GM12874 (cell line): ENCODE measurements around the gene DCAF6.

ENCODE experiments used
- CTCF ChIP-seq: IDR thresholded peaks from 2 replicates; pipeline ENCODE4 v1.5.1; 2011; ENCODE audit warnings: low read depth, mild to moderate bottlenecking, control low read depth, low read length, moderate library complexity; ENCODE audit not compliant: insufficient read depth

DCAF6 gene

GRCh38 chr1:167913895-167914496, 22.5 kb upstream of the DCAF6 start, which contains the start of gene ADCY10:
TSS of gene ADCY10 (minus strand) at chr1:167914134. CDS start at chr1:167905140, 8,994 bp downstream.
- no peak for TF ChIP-seq CTCF

DNA sequence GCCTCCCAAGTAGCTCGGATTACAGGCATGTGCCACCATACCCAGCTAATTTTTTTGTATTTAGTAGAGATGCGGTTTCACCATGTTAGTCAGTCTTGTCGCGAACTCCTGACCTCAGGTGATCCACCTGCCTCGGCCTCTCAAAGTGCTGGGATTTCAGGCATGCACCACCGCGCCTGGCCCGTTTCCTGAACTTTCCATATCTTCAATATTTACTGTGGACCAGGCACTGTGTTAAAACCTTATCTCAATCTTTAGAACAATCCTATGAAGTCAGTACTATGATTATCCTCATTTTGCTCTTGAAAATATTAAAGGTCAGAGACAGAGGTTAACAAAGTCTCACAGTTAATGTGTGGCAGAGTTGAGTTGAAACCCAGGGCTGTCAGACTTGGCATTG, 20.9 kb upstream of the DCAF6 start:
- TF ChIP-seq CTCF: no peak

DNA sequence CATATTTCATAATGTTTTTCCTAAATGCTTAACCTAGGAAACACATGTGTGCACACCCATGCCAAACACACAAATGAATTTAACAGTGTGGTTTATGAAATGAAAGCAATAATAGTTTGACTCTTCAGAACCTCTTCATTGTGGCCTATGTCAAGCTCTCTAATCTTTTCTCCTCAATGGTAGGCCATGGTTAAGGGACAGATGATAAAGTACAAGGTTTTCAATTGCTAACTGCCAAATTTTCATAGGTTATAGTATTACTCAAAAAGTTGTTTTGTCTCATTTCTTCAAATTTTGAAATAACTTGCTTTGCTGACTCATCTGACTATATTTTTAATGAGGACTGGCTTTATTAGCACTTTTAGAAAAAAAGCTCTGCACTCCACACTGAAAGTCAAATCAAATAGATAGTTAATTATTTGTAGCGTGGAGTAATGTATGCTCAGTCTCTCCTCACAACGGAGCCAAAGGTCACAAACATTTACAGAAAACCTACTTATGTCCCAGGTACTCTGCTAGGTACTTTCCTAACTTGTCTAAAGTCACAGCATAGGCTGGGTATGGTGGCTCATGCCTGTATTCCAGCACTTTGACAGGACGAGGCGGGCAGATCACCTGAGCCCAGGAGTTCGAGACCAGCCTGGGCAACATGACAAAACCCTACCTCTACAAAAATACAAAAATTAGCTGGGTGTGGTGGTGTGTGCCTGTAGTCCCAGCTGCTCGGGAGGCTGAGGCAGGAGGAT, 19.5 kb upstream of the DCAF6 start:
- no peak for TF ChIP-seq CTCF

DNA sequence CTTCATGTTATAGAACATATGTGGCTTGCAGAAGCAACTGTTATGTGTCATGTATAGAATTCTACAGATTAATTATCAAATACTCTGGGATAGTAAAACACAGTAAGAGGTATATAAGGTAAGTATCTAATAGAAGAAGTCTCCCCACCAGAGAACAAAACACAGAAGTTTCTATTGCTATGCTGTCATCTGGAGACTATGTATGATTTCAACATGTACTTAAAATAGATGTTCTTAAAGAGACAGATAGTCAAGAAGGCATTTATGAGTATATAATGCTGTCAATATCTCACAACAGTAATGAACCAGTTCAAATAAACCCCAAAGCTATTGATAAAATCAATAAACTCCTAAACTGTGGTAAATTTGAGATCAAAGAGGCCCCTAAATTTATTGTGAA, 14.5 kb upstream of the DCAF6 start:
- no peak for TF ChIP-seq CTCF

DNA sequence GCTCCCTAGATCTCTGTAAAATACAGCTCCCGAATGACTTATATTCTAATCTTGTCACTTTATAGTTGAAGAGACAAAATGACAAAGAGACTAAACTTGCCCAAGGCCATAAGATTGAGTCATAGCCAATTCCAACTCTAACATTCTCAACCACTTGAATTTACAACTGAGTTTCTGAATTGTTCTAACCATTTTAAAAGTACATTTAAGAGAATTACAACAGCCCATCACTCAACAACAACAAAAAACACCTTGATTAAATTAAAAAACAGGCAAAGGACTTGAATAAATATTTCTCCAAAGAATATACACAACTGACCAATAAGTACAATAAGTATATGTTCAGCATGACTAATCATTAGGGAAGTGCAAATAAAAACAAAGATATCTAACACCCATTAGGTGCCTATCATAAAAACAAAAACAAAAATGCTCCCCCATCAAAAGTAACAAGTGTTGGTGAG, 13.8 kb upstream of the DCAF6 start:
- no peak for TF ChIP-seq CTCF

DNA sequence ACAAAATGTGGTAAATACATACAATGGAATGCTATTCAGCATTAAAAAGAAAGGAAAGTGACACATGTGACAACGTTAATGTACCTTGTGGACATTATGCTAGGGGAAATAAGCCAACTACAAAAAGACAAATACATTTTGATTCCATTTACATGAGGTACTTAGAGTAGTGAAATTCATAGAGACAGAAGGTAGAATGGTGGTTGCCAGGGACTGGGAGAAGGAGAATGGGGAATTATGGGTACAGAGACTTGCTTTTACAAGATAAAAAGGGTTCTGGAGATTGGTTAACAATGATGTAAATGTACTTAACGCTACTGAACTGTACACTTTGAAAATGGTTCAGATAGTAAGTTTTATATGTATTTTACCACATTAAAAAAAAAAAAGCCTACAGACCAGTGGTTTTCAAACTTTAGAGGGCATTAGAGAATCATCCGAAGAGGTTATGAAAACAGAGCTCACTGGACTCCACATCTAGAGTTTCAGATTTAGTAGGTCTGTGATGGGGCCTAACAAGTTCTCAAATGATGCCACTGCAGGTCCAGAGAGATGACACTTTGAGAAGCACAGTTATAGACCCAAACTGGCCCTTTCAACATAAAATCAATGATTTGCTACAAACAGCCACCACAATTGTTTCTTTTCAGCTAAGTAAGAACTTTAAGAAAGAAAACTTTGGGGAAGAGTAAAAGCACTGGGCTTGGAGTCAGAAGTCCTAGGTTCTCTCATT, 13.0 kb upstream of the DCAF6 start:
- TF ChIP-seq CTCF: no peak

DNA sequence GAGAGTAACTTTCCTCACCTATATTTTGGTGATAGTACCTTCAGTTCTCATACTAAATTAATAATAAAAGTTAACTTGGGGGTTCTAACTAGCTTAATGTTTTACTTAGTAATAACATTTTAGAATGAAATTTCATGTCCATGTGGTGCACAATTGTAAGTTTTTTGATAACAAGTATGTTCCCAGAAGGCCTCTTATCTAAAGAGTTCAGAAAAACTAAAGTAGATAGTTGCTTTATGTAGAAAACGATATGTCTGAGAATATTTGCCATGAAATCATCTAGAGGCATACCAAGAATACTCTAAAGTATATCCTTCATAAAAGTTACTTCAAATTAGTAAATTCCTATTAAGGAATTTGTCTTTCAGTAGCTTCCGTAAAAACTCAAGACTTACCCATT, 12.4 kb upstream of the DCAF6 start:
- TF ChIP-seq CTCF: no peak
